K562 (cell line): Measurements from ENCODE around the gene PCSK6. TPM values are rescaled to one million over a fixed set of nuclear protein-coding genes. Genes with fewer than 3 reads are reported as not detected.

Experiments used
- ARID2 ChIP-seq: fragments of 450-650 bp; IDR thresholded peaks from 2 replicates; pipeline ENCODE4 v1.6.1; 2017; ENCODE audit warnings: antibody characterized with exemption, mild to moderate bottlenecking
- DACH1 ChIP-seq: fragments of 450-650 bp; IDR thresholded peaks from 2 replicates; pipeline ENCODE4 v1.6.1; 2018; ENCODE audit not compliant: partially characterized antibody
- ELF2 ChIP-seq: fragments of 250-450 bp; sonication (Bioruptor Pico); IDR thresholded peaks from 2 replicates; pipeline ENCODE4 v1.5.0; 2021; ENCODE audit warnings: mild to moderate bottlenecking
- FOS ChIP-seq: IDR thresholded peaks from 3 replicates; pipeline ENCODE4 v1.6.1; 2011; ENCODE audit not compliant: insufficient read length; ENCODE audit errors: extremely low read depth
- FOXK1 ChIP-seq: sonication (generic); formaldehyde crosslinking; IDR thresholded peaks from 2 replicates; pipeline ENCODE4 v1.8.0; 2022; ENCODE audit warnings: missing genetic modification reagents, mild to moderate bottlenecking, borderline replicate concordance
- GABPB2 ChIP-seq: fragments of 250-450 bp; sonication (Bioruptor Pico); conservative IDR thresholded peaks from 2 replicates; pipeline ENCODE4 v1.5.1; 2021; ENCODE audit warnings: mild to moderate bottlenecking
- PRPF4 ChIP-seq: fragments of 200-400 bp; formaldehyde crosslinking; IDR thresholded peaks from one replicate; pipeline ENCODE4 v1.6.1; 2017; ENCODE audit warnings: low read length, low read depth, mild to moderate bottlenecking; ENCODE audit not compliant: insufficient read depth, poor library complexity, severe bottlenecking
- SAFB2 ChIP-seq: fragments of 200-400 bp; formaldehyde crosslinking; IDR thresholded peaks from 2 replicates; pipeline ENCODE4 v1.6.1; 2018; ENCODE audit warnings: borderline replicate concordance, low read length, low read depth, moderate library complexity; ENCODE audit not compliant: severe bottlenecking
- SIRT6 ChIP-seq: IDR thresholded peaks from one replicate; pipeline ENCODE4 v1.6.1; 2012; ENCODE audit warnings: low read depth, mild to moderate bottlenecking, control low read depth, inconsistent platforms, low read length, moderate library complexity
- STAG1 ChIP-seq: sonication (generic); formaldehyde crosslinking; IDR thresholded peaks from 2 replicates; pipeline ENCODE4 v1.5.0; 2020; ENCODE audit warnings: missing genetic modification reagents, borderline replicate concordance
- TAF9B ChIP-seq: fragments of 450-650 bp; IDR thresholded peaks from 2 replicates; pipeline ENCODE4 v1.6.1; 2018; ENCODE audit warnings: mild to moderate bottlenecking; ENCODE audit not compliant: partially characterized antibody
- ZKSCAN8 ChIP-seq: fragments of 200-800 bp; sonication (Bioruptor generic); IDR thresholded peaks from 2 replicates; pipeline ENCODE4 v1.6.1; 2016; ENCODE audit warnings: missing genetic modification characterization, missing compliant biosample characterization
- ZNF121 ChIP-seq: sonication (generic); formaldehyde crosslinking; conservative IDR thresholded peaks from 2 replicates; pipeline ENCODE4 v1.8.0; 2022; ENCODE audit warnings: missing genetic modification reagents
- ZNF133 ChIP-seq: fragments of 250-450 bp; sonication (Bioruptor Pico); IDR thresholded peaks from 2 replicates; pipeline ENCODE4 v1.4.0; 2020; ENCODE audit warnings: mild to moderate bottlenecking
- ZNF354B ChIP-seq: fragments of 250-450 bp; sonication (Bioruptor Pico); IDR thresholded peaks from 2 replicates; pipeline ENCODE4 v1.4.0; 2020
- ZNF584 ChIP-seq: fragments of 200-800 bp; sonication (Bioruptor generic); IDR thresholded peaks from 2 replicates; pipeline ENCODE4 v1.6.1; 2016; ENCODE audit warnings: low read depth, mild to moderate bottlenecking, missing genetic modification characterization, missing compliant biosample characterization
- ZNF77 ChIP-seq: fragments of 250-450 bp; sonication (Bioruptor Pico); IDR thresholded peaks from 2 replicates; pipeline ENCODE4 v1.5.0; 2020
- ZNF785 ChIP-seq: fragments of 250-450 bp; sonication (Bioruptor Pico); IDR thresholded peaks from 2 replicates; pipeline ENCODE4 v1.4.0; 2020; ENCODE audit warnings: mild to moderate bottlenecking
- polyA plus RNA-seq, 8 experiments: library from polyadenylated mRNA; depleted of rRNA in 4 of 8; stranded (reverse) in 5 of 8; unstranded in 3 of 8; fragments of >200 nt; fragmentation: Nextera tagmentation in 2 of 8; fragmentation: Illumina TruSeq in 1 of 8; extraction: Ambion mirVana in 2 of 8; extraction: Trizol in 1 of 8; gene quantifications; 2 replicates each; pipeline versions ENCODE4 v1.2.1 to v1.2.3, GENCODE V29; 2011 to 2014; ENCODE audit warnings: inconsistent platforms in 1 of 8, missing spikeins in 1 of 8
- total RNA-seq, 7 experiments: library from RNA; depleted of rRNA in 6 of 7; stranded (reverse); fragments of >200 nt in 6 of 7; fragmentation: Illumina TruSeq in 2 of 7; extraction: Trizol in 2 of 7; gene quantifications; 2 replicates each; pipeline versions ENCODE4 v1.2.1 to v1.2.3, GENCODE V29; 2011 to 2021; ENCODE audit warnings: low replicate concordance in 1 of 7
- TF ChIP-seq, protein P1 (sequence below): sonication (generic); formaldehyde crosslinking; IDR thresholded peaks from 2 replicates; pipeline ENCODE4 v1.9.0; 2022; ENCODE audit warnings: mild to moderate bottlenecking, missing genetic modification reagents
- TF ChIP-seq, protein P2 (sequence below), 3 experiments: IDR thresholded peaks in 2 of 3; conservative IDR thresholded peaks in 1 of 3; 2 replicates each; pipeline ENCODE4 v1.5.1; 2011 to 2012; ENCODE audit warnings: low read length in 3 of 3, mild to moderate bottlenecking in 3 of 3, control low read depth in 2 of 3, improper control_type of control experiment in 1 of 3, inconsistent platforms in 1 of 3, low read depth in 1 of 3, mixed read lengths in 1 of 3, moderate library complexity in 1 of 3; ENCODE audit not compliant: insufficient read depth in 2 of 3
- TF ChIP-seq, protein P3 (sequence below): sonication (generic); formaldehyde crosslinking; IDR thresholded peaks from 2 replicates; pipeline ENCODE4 v1.4.0; 2020; ENCODE audit warnings: mild to moderate bottlenecking, missing genetic modification reagents
- TF ChIP-seq, protein P4 (sequence below): sonication (generic); formaldehyde crosslinking; IDR thresholded peaks from 2 replicates; pipeline ENCODE4 v1.8.1; 2023; ENCODE audit warnings: mild to moderate bottlenecking, missing genetic modification reagents

The PCSK6 gene
- total and polyA plus RNA-seq, 9 of the 15 experiments (the other 6 are each of a cell fraction or from before 2014, with no cell fraction given): 2.2 to 32.6 (median 14.5) TPM

DNA sequence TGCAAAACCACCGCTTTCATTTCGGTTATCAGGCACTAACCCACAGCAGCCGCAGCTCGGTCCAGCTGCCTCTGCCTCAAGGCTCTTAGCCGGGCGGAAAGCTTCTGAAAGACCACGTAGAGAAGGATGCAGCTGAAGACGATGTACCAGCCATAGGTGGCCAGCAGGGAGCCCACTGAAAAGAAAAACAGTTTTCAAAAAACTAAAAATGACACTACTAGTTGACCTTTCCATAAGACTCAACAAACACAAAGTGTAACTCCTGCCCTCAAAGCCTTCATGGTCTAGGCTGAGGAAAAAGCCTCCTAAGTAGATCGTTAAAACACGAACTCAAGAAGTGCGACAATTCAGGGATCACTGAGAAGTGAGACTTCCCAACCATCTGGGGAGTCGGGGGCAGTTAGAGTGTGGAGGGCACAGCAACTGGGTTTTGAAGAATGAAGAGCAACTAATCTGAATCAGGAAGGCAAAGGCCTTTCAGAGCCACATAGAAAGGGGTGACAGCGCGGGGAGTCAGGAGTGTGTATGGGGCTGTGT is 212.9 kb downstream of the PCSK6 start (continued):
- TF ChIP-seq PRPF4: no peak
- no peak for TF ChIP-seq ZNF584 (CRISPR knock-in tag)
- no peak for TF ChIP-seq ZNF785 (CRISPR knock-in tag)
- TF ChIP-seq ZNF133 (CRISPR knock-in tag): no peak
- no peak for TF ChIP-seq SAFB2
- TF ChIP-seq TAF9B: no peak
- no peak for TF ChIP-seq DACH1
- no peak for TF ChIP-seq SIRT6
- TF ChIP-seq, protein P1, sequence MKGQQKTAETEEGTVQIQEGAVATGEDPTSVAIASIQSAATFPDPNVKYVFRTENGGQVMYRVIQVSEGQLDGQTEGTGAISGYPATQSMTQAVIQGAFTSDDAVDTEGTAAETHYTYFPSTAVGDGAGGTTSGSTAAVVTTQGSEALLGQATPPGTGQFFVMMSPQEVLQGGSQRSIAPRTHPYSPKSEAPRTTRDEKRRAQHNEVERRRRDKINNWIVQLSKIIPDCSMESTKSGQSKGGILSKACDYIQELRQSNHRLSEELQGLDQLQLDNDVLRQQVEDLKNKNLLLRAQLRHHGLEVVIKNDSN (CRISPR knock-in tag): no peak
- TF ChIP-seq, protein P2, sequence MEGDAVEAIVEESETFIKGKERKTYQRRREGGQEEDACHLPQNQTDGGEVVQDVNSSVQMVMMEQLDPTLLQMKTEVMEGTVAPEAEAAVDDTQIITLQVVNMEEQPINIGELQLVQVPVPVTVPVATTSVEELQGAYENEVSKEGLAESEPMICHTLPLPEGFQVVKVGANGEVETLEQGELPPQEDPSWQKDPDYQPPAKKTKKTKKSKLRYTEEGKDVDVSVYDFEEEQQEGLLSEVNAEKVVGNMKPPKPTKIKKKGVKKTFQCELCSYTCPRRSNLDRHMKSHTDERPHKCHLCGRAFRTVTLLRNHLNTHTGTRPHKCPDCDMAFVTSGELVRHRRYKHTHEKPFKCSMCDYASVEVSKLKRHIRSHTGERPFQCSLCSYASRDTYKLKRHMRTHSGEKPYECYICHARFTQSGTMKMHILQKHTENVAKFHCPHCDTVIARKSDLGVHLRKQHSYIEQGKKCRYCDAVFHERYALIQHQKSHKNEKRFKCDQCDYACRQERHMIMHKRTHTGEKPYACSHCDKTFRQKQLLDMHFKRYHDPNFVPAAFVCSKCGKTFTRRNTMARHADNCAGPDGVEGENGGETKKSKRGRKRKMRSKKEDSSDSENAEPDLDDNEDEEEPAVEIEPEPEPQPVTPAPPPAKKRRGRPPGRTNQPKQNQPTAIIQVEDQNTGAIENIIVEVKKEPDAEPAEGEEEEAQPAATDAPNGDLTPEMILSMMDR (IDR thresholded peaks at IDR 0.05 in 2 of 3, conservative IDR thresholded peaks at IDR 0.05 in 1 of 3; ENCODE audit: insufficient read depth in 2 of 3, low read depth in 1 of 3, low read length in 3 of 3): peak; percentile 20 to 31 (median 22); a peak in 3 of 6 replicates
- TF ChIP-seq ZNF354B: no peak
- no peak for TF ChIP-seq ZNF121 (CRISPR knock-in tag)
- no peak for TF ChIP-seq ZNF77 (CRISPR knock-in tag)
- TF ChIP-seq GABPB2 (CRISPR knock-in tag): no peak
- TF ChIP-seq STAG1 (CRISPR knock-in tag): no peak
- TF ChIP-seq, protein P3, sequence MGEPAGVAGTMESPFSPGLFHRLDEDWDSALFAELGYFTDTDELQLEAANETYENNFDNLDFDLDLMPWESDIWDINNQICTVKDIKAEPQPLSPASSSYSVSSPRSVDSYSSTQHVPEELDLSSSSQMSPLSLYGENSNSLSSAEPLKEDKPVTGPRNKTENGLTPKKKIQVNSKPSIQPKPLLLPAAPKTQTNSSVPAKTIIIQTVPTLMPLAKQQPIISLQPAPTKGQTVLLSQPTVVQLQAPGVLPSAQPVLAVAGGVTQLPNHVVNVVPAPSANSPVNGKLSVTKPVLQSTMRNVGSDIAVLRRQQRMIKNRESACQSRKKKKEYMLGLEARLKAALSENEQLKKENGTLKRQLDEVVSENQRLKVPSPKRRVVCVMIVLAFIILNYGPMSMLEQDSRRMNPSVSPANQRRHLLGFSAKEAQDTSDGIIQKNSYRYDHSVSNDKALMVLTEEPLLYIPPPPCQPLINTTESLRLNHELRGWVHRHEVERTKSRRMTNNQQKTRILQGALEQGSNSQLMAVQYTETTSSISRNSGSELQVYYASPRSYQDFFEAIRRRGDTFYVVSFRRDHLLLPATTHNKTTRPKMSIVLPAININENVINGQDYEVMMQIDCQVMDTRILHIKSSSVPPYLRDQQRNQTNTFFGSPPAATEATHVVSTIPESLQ: no peak
- TF ChIP-seq ZKSCAN8: no peak
- TF ChIP-seq, protein P4, sequence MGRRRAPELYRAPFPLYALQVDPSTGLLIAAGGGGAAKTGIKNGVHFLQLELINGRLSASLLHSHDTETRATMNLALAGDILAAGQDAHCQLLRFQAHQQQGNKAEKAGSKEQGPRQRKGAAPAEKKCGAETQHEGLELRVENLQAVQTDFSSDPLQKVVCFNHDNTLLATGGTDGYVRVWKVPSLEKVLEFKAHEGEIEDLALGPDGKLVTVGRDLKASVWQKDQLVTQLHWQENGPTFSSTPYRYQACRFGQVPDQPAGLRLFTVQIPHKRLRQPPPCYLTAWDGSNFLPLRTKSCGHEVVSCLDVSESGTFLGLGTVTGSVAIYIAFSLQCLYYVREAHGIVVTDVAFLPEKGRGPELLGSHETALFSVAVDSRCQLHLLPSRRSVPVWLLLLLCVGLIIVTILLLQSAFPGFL (CRISPR knock-in tag): no peak
- 0 out of 2 replicates have a peak, but pooled peaks have one; percentile 61 for TF ChIP-seq FOXK1 (CRISPR knock-in tag)
- no peak for TF ChIP-seq ELF2
- TF ChIP-seq ARID2: no peak
- no peak for TF ChIP-seq FOS
